AG09319 (cell line): Measurements from ENCODE around the gene KTN1.

Experiments used
- DNase-seq: peaks from one replicate; pipeline ENCODE4 v3.0.0-alpha.2; 2010; ENCODE audit warnings: low read depth; ENCODE audit errors: extremely low read depth
- TF ChIP-seq, protein P1 (sequence below): IDR thresholded peaks from 2 replicates; pipeline ENCODE4 v1.5.1; 2011; ENCODE audit warnings: low read depth, mild to moderate bottlenecking, inconsistent platforms, low read length, moderate library complexity

KTN1 gene

DNA sequence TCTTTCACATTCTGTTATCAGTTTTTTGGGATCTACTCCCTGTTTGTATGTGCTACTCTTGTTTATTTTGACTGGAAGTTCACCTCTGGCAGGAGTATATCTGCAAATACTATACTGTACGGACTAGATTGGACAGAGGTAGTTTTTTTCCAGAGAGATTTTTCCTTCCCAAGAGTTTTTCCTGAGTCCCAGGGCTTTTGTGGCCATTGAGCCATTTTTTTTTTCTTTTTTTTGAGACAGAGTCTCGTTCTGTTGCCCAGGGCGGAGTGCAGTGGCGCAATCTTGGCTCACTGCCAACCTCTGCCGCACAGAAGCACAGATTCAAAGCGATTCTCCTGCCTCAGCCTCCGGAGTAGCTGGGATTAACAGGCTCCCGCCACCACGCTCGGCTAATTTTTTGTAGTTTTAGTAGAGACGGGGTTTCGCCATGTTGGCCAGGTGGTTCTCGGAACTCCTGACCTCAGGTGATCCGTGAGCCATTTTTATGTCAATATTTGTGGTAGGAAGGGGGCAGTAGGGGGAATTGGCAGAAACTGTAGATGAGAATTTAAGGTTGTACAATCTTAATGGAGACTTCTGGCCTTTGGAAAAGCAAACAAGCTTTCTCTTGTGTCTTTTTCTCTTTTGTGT lies 19.4 kb downstream of the KTN1 start:
- TF ChIP-seq, protein P1, sequence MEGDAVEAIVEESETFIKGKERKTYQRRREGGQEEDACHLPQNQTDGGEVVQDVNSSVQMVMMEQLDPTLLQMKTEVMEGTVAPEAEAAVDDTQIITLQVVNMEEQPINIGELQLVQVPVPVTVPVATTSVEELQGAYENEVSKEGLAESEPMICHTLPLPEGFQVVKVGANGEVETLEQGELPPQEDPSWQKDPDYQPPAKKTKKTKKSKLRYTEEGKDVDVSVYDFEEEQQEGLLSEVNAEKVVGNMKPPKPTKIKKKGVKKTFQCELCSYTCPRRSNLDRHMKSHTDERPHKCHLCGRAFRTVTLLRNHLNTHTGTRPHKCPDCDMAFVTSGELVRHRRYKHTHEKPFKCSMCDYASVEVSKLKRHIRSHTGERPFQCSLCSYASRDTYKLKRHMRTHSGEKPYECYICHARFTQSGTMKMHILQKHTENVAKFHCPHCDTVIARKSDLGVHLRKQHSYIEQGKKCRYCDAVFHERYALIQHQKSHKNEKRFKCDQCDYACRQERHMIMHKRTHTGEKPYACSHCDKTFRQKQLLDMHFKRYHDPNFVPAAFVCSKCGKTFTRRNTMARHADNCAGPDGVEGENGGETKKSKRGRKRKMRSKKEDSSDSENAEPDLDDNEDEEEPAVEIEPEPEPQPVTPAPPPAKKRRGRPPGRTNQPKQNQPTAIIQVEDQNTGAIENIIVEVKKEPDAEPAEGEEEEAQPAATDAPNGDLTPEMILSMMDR, result no peak
- no peak for DNase-seq

DNA sequence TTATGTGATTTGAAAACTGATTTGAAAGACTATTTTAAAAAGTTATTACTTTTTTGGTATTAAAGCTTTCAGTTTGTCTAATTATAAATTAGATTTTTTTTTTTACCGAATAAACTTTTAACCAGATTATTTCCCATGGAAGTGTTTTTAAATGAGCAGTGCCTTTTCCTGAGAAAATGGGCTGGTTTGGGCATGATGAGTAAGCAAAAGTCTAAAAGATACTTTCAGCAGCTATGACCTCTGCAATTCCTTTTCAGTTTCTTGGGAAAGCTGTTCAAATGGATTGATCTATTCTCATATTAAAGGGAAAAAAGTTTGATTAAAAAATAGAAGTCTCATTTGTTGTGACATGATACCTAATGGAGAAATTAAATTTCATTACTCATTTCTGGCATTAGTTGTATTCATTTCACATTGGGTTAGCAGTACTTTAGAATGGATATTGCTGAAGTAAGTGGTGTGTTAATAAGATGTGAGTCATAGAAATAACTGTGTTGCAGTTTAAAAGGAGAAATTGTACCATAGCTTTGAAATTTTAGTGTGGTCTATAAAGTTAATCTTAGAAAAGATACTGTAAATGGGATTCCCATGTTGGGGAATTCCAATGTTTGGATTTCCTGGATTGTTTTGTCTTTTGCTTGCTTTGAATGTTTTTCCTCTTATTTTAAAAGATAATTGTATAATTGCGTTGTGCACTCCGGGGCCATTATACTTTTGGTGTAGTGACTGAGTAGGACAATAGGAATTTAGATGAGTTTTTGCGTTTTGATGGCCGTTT lies 21.0 kb downstream of the KTN1 start:
- DNase-seq, result no peak
- TF ChIP-seq, protein P1, result no peak

- no peak for DNase-seq
- TF ChIP-seq, protein P1, result no peak
Measured at GRCh38 chr14:55603401-55603953, 23.5 kb downstream of the KTN1 start.

GRCh38 chr14:55604488-55604887 lies 24.5 kb downstream of the KTN1 start:
- no peak for DNase-seq
- TF ChIP-seq, protein P1, result no peak

DNA sequence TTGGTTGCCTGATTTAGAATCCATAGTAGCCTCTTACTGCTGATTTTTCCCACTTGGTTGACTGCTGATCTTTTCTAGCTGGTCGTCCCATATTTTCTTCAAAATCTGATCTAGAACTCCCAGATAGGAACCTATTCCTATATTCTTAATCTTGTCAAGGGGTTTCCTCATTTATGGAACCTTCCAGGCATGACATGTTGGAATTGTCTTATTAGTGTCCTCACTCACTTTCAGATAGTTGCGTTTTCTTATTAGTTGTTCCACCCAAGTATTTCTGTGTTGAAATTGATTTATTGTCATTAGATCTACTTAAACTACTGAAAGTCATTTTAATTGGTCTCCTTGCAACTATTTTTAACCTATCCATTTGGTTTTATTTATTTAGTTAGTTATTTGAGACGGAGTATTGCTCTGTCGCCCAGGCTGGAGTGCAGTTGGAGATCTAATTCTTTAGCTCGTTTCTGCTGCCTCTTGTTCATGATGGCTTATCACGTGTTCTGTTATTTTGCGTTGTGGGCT lies 25.0 kb downstream of the KTN1 start:
- TF ChIP-seq, protein P1, result no peak

GRCh38 chr14:55605793-55606192 lies 25.8 kb downstream of the KTN1 start:
- no peak for DNase-seq
- TF ChIP-seq, protein P1, result no peak

More for the DNA sequence above, 25.0 kb downstream of the KTN1 start:
- no peak for DNase-seq

DNA sequence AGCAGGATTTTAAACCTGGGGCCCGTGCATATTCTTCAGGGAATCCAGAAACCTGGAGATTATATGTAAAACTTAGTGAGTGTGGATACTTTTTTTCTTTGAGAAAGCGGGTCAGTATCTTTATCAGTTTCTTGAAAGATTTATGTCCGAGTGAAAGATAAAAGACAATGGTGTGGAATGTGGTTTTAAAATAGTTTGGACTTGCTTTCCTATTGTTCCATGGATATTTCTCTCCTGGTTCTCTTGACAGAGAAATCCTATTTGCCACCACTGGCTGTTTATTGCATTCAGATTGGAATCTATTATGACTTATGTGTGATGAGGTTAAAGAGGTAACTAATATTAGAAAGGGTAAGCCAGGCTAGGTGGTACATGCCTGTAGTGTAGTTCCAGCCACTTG lies 27.4 kb downstream of the KTN1 start:
- DNase-seq, result no peak
- TF ChIP-seq, protein P1, result no peak
